Measurements from ENCODE around the gene TSPOAP1. TPM values are rescaled to one million over a fixed set of nuclear protein-coding genes. Genes with fewer than 3 reads are reported as not detected.

The TSPOAP1 gene
- total RNA-seq, 1 donor from 2014 or later: 22.6 TPM

GRCh38 chr17:58264407-58265103, 64.0 kb downstream of the TSPOAP1 start:
- no peak for DNase-seq
- intact Hi-C loops (cut with micrococcal nuclease): no loop called here
- no peaks in the 10 kb centered on the region for H3K4me1 Mint-ChIP-seq
- H3K9me3 Mint-ChIP-seq: no peaks in the 10 kb centered on the region
- H3K27me3 Mint-ChIP-seq: peaks cover 55% of the 10 kb centered on the region
- no peak overlapping the region for H3K27ac Mint-ChIP-seq
- no peaks in the 10 kb centered on the region for H3K36me3 Mint-ChIP-seq (ENCODE audit: low read depth)
- H3K4me3 Mint-ChIP-seq: no peak overlapping the region

DNA sequence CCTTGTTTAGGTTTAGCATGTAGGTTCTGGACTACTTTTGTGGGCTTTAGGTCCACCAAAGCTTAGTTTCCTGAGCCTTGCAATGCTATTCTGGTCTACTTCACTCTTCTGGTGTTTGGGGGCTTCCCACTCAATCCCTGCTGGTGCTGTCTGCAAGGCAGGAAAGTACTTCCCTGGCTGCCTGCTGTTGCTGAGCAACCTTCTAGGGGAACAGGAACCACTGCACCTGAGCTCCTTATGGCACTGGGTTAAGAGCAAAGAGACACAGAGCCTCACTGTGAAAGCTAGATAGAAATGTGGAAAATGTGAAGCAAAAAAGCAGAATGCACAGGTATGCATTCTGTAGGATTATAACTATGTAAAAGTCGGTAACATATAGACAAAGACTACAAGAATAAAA, 64.8 kb downstream of the TSPOAP1 start:
- no peaks in the 10 kb centered on the region for H3K9me3 Mint-ChIP-seq
- H3K4me1 Mint-ChIP-seq: no peaks in the 10 kb centered on the region
- H3K27ac Mint-ChIP-seq: no peak overlapping the region
- no peak overlapping the region for H3K4me3 Mint-ChIP-seq
- no peak for DNase-seq
- intact Hi-C loops (cut with micrococcal nuclease): no loop called here
- no peaks in the 10 kb centered on the region for H3K36me3 Mint-ChIP-seq (ENCODE audit: low read depth)
- peaks cover 62% of the 10 kb centered on the region for H3K27me3 Mint-ChIP-seq

- H3K27ac Mint-ChIP-seq: no peak overlapping the region
- peaks cover 78% of the 10 kb centered on the region for H3K27me3 Mint-ChIP-seq
- intact Hi-C loops (cut with micrococcal nuclease): no loop called here
- no peak overlapping the region for H3K4me3 Mint-ChIP-seq
- no peaks in the 10 kb centered on the region for H3K4me1 Mint-ChIP-seq
- DNase-seq: no peak
- H3K36me3 Mint-ChIP-seq (ENCODE audit: low read depth): no peaks in the 10 kb centered on the region
- no peaks in the 10 kb centered on the region for H3K9me3 Mint-ChIP-seq
These were observed 66.4 kb downstream of the TSPOAP1 start for GRCh38 chr17:58262149-58262548.

GRCh38 chr17:58254803-58255202, 73.8 kb downstream of the TSPOAP1 start:
- Mint-ChIP-seq H3K27me3 (peaks cover 78% of the 10 kb centered on the region), H3K4me1 (peaks cover 4% of the 10 kb centered on the region), H3K27ac (no peak overlapping the region), H3K9me3 (no peaks in the 10 kb centered on the region), H3K4me3 (no peak overlapping the region), H3K36me3 (ENCODE audit: low read depth) (no peaks in the 10 kb centered on the region)
- no peak for DNase-seq
- intact Hi-C loops (cut with micrococcal nuclease): no loop called here

DNA sequence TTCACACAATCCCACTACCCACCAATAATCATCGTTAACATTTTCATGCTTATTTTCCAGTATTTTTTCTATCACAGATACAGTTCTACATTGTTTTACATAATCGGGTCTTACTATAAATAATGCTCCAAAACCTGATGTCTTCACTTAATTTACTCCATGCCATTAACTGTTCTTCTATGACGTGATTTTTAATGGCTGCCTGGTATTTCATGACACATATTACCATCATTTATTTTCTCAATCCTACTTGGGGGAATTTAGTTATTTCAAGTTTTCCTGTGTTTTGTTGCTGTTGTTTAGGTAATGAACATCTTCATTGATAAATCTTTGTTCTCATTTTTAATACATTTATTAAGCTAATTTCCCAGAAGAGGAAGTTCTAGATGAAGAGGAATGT, 75.5 kb downstream of the TSPOAP1 start:
- Mint-ChIP-seq H3K36me3 (ENCODE audit: low read depth) (no peaks in the 10 kb centered on the region), H3K27ac (no peak overlapping the region)

DNA sequence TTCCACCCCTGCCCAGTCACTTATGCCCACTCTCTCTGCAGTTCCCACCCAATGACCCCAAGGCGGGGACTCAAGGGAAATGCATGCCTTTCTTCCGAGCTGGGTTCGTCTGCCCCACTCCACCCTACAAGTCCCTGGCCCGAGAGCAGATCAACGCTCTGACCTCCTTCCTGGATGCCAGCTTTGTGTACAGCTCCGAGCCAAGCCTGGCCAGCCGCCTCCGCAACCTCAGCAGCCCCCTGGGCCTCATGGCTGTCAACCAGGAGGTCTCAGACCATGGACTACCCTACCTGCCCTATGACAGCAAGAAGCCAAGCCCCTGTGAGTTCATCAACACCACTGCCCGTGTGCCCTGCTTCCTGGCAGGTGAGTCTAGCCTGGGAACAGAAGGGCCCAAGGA, 76.5 kb downstream of the TSPOAP1 start:
- no peak for DNase-seq
- Mint-ChIP-seq H3K9me3 (no peaks in the 10 kb centered on the region), H3K27me3 (peaks cover 58% of the 10 kb centered on the region), H3K4me3 (no peak overlapping the region), H3K4me1 (peaks cover 14% of the 10 kb centered on the region), H3K27ac (no peak overlapping the region), H3K36me3 (ENCODE audit: low read depth) (no peaks in the 10 kb centered on the region)
- intact Hi-C loops (cut with micrococcal nuclease): no loop called here

More for the DNA sequence above, 75.5 kb downstream of the TSPOAP1 start:
- intact Hi-C loops (cut with micrococcal nuclease): no loop called here
- H3K4me3 Mint-ChIP-seq: no peak overlapping the region
- no peak for DNase-seq
- no peaks in the 10 kb centered on the region for H3K9me3 Mint-ChIP-seq
- H3K4me1 Mint-ChIP-seq: peaks cover 7% of the 10 kb centered on the region
- H3K27me3 Mint-ChIP-seq: peaks cover 68% of the 10 kb centered on the region

Other genes with a start within 250 kb of the TSPOAP1 start
- gene DYNLL2, start 245.4 kb downstream of the TSPOAP1 start, total RNA-seq: 36.6 and 37.2 TPM in 2 replicates
- 0.07 and 0.14 TPM in 2 replicates for gene OR4D1, start 180.4 kb downstream of the TSPOAP1 start, total RNA-seq
- gene OR4D2, start 161.8 kb downstream of the TSPOAP1 start, total RNA-seq: not detected in 2 replicates
- not detected in 2 replicates for gene EPX, start 136.1 kb downstream of the TSPOAP1 start, total RNA-seq
- 21.7 and 23.1 TPM in 2 replicates for gene MKS1, start 109.5 kb downstream of the TSPOAP1 start, total RNA-seq
- not detected in 2 replicates for gene LPO, start 90.2 kb downstream of the TSPOAP1 start, total RNA-seq
- not detected in 2 replicates for gene MPO, start 47.9 kb downstream of the TSPOAP1 start, total RNA-seq
- gene SUPT4H1, start 23.4 kb upstream of the TSPOAP1 start, total RNA-seq: 139 and 143 TPM in 2 replicates
- 0.95 and 1.6 TPM in 2 replicates for gene RNF43, start 88.7 kb upstream of the TSPOAP1 start, total RNA-seq
- 0.80 and 0.91 TPM in 2 replicates for gene HSF5, start 159.6 kb upstream of the TSPOAP1 start, total RNA-seq
- gene MTMR4, start 185.8 kb upstream of the TSPOAP1 start, total RNA-seq: 84.2 and 89.0 TPM in 2 replicates